ENCODE measurements around the gene PHTF2.

PHTF2 gene

DNA sequence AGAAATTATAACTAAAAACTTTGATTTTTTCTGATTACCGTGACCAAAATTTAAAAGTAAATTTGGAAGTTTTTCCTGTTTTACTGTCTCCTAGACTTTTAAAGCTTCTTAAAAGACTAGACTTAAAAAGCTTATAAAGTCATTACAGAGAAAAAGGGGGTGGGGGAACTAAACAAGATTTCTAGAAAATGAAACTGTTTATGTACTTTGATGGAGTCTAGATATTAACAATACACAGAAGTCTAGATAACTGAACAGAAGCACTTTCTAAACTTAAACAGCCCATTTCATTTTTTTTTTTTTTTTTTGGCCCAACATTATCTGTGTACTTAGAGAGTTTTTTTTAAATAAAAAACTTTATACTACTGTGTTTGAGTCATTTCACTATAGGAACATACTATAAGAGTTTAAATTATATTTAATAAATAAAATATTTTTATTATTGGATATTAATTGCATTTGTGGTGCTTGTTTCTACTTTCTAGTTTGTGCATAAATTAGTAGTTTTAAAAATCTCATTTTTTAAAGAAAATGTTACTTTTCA is 98.5 kb downstream of the PHTF2 start:
- no CpG with 5 or more reads among the region's 1 CpG for WGBS, 2 experiments (ENCODE audit: insufficient coverage in 2 of 2)

DNA sequence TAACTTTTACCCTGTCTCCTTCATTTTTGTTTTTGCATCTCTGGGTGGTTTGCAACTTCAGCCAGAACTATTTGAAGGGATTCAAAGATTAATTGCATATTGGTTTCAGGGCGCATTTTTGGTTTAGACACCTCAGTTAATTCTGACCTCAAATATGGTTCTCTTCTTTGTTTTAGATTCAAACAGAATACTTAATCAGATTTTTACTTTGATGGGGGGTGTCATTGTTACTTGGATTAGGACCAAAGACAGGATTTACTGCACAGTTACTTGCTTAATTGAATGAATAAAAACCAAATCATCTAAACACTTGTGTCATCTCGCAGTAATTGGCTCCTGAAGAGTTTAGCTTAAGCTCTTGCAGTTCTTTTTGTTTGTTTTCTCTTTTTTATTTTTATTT is 100.9 kb downstream of the PHTF2 start:
- no peaks in the 10 kb centered on the region for H3K4me1 ChIP-seq (ENCODE audit: control insufficient read depth, insufficient read depth, low read length, poor library complexity, severe bottlenecking)
- H3K4me3 ChIP-seq (ENCODE audit: extremely low read depth, insufficient read depth, low read length, poor library complexity, severe bottlenecking): no peak overlapping the region
- H3K27ac ChIP-seq (ENCODE audit: low read depth, low read length, severe bottlenecking): no peak overlapping the region
- H3K36me3 ChIP-seq (ENCODE audit: control insufficient read depth, insufficient read depth, low read length): no peaks in the 10 kb centered on the region
- WGBS, 2 experiments (ENCODE audit: insufficient coverage in 2 of 2): no CpG with 5 or more reads among the region's 2 CpGs
- no peaks in the 10 kb centered on the region for H3K9me3 ChIP-seq (ENCODE audit: control insufficient read depth, low read length)

More for the DNA sequence above, 98.5 kb downstream of the PHTF2 start:
- Histone ChIP-seq H3K4me3 (ENCODE audit: extremely low read depth, insufficient read depth, low read length, poor library complexity, severe bottlenecking) (no peak overlapping the region), H3K9me3 (ENCODE audit: control insufficient read depth, low read length) (no peaks in the 10 kb centered on the region), H3K4me1 (ENCODE audit: control insufficient read depth, insufficient read depth, low read length, poor library complexity, severe bottlenecking) (no peaks in the 10 kb centered on the region), H3K27ac (ENCODE audit: low read depth, low read length, severe bottlenecking) (no peak overlapping the region), H3K36me3 (ENCODE audit: control insufficient read depth, insufficient read depth, low read length) (no peaks in the 10 kb centered on the region)

DNA sequence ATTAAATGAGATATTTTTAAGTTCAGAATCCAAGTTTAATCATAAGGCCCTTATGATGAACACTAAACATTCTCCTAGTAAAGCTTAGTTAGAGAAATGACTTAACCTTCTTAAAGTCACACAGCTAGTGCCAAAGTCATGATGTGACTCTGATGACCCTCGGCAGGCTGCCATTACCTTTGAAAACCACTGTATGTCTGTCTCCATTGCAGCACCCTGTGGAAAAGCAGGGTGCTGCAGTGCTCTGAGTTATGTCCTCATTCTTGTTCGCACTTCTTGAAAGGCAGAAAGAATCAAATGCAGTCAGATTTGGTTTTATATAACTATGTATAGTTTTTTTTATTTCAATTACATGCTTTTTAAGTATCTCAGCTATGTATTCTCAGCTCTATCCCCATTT is 105.0 kb downstream of the PHTF2 start:
- no peak overlapping the region for H3K4me3 ChIP-seq (ENCODE audit: extremely low read depth, insufficient read depth, low read length, poor library complexity, severe bottlenecking)
- WGBS, 2 experiments (ENCODE audit: insufficient coverage in 2 of 2): 82 to 92% methylated on average over 1 of the region's 2 CpGs
- H3K27ac ChIP-seq (ENCODE audit: low read depth, low read length, severe bottlenecking): no peak overlapping the region
- no peaks in the 10 kb centered on the region for H3K9me3 ChIP-seq (ENCODE audit: control insufficient read depth, low read length)
- no peaks in the 10 kb centered on the region for H3K4me1 ChIP-seq (ENCODE audit: control insufficient read depth, insufficient read depth, low read length, poor library complexity, severe bottlenecking)
- peaks cover 4% of the 10 kb centered on the region for H3K36me3 ChIP-seq (ENCODE audit: control insufficient read depth, insufficient read depth, low read length)

DNA sequence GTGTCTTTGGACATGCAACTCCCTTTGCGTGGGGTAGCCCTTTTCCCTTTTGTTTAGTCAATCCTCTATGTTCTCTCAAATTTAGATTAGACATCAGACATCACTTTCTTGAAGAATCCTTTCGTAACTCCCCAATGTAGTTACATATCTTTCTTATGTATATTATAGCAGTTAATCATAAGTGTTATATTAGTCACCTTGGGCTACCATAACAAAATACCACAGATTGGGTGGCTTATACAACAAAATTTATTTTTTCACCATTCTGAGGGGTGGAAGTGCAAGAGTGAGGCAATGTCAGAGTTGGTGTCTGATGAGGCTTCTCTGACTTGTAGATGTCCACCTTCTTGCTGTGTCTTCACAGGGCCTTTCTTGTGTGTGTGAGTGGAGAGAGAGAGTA is 105.7 kb downstream of the PHTF2 start:
- Histone ChIP-seq H3K36me3 (ENCODE audit: control insufficient read depth, insufficient read depth, low read length) (peaks cover 4% of the 10 kb centered on the region), H3K4me3 (ENCODE audit: extremely low read depth, insufficient read depth, low read length, poor library complexity, severe bottlenecking) (no peak overlapping the region), H3K4me1 (ENCODE audit: control insufficient read depth, insufficient read depth, low read length, poor library complexity, severe bottlenecking) (no peaks in the 10 kb centered on the region), H3K27ac (ENCODE audit: low read depth, low read length, severe bottlenecking) (no peak overlapping the region), H3K9me3 (ENCODE audit: control insufficient read depth, low read length) (no peaks in the 10 kb centered on the region)
- 100% methylated on average over 1 of the region's 2 CpGs; no CpG with 5 or more reads in 1 of the 2 experiments for WGBS, 2 experiments (ENCODE audit: insufficient coverage in 2 of 2)

DNA sequence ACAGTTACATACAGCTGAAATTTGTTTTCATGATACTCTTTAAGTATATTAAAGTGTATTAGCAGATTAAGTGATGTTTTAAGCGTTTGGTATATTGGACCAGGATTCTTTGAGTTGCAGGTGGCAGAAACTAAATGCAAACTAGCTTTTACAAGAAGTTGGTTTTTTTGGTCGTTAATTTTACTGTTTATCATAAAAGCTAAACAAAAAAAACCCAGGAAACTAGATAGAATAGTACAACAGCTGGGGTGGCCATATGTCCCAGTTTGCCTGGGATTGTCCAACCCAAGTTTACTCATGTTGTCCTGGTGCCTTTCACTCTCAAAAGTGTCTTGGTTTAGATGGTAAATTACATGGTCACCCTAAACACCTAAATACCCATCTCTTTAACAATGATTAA is 108.7 kb downstream of the PHTF2 start:
- H3K9me3 ChIP-seq (ENCODE audit: control insufficient read depth, low read length): no peaks in the 10 kb centered on the region
- peaks cover 4% of the 10 kb centered on the region for H3K36me3 ChIP-seq (ENCODE audit: control insufficient read depth, insufficient read depth, low read length)
- no peak overlapping the region for H3K27ac ChIP-seq (ENCODE audit: low read depth, low read length, severe bottlenecking)
- WGBS, 2 experiments (ENCODE audit: insufficient coverage in 2 of 2): no CpG with 5 or more reads among the region's 2 CpGs
- no peak overlapping the region for H3K4me3 ChIP-seq (ENCODE audit: extremely low read depth, insufficient read depth, low read length, poor library complexity, severe bottlenecking)
- no peaks in the 10 kb centered on the region for H3K4me1 ChIP-seq (ENCODE audit: control insufficient read depth, insufficient read depth, low read length, poor library complexity, severe bottlenecking)

DNA sequence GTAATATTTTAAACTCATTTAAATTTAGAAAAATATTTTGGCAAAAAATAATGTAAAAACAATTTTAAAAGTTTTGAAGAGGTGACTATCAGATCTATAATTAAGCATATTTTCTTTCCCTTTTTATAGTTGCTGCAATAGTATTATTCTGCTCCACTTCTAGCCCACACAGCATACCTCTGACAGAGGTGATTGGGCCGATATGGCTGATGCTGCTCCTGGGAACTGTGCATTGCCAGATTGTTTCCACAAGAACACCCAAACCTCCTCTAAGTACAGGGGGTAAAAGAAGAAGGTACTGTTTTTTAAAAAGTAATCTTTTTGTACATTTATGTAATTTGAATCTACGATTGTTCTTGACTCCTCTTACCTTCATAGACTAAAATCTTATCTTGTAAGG is 110.1 kb downstream of the PHTF2 start:
- Histone ChIP-seq H3K9me3 (ENCODE audit: control insufficient read depth, low read length) (no peaks in the 10 kb centered on the region), H3K4me1 (ENCODE audit: control insufficient read depth, insufficient read depth, low read length, poor library complexity, severe bottlenecking) (peaks cover 4% of the 10 kb centered on the region), H3K27ac (ENCODE audit: low read depth, low read length, severe bottlenecking) (no peak overlapping the region), H3K4me3 (ENCODE audit: extremely low read depth, insufficient read depth, low read length, poor library complexity, severe bottlenecking) (no peak overlapping the region), H3K36me3 (ENCODE audit: control insufficient read depth, insufficient read depth, low read length) (peaks cover 4% of the 10 kb centered on the region)
- WGBS, 2 experiments (ENCODE audit: insufficient coverage in 2 of 2): no CpG with 5 or more reads among the region's 2 CpGs

DNA sequence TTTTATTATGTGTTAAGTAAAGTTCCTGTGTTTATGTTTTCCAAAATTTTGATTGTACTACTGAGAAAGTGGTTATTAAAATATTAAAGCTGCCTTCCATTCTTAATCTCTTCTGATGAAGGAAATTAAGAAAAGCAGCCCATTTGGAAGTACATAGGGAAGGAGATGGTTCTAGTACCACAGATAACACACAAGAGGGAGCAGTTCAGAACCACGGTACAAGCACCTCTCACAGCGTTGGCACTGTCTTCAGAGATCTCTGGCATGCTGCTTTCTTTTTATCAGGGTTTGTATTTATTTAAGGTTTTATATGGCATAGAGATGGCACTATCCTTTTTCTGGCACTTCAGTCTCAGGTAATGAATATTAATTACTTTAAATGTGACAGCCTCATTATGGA is 111.6 kb downstream of the PHTF2 start:
- no CpG with 5 or more reads among the region's 2 CpGs for WGBS, 2 experiments (ENCODE audit: insufficient coverage in 2 of 2)
- no peaks in the 10 kb centered on the region for H3K9me3 ChIP-seq (ENCODE audit: control insufficient read depth, low read length)
- no peak overlapping the region for H3K4me3 ChIP-seq (ENCODE audit: extremely low read depth, insufficient read depth, low read length, poor library complexity, severe bottlenecking)
- H3K36me3 ChIP-seq (ENCODE audit: control insufficient read depth, insufficient read depth, low read length): peaks cover 4% of the 10 kb centered on the region
- H3K4me1 ChIP-seq (ENCODE audit: control insufficient read depth, insufficient read depth, low read length, poor library complexity, severe bottlenecking): peaks cover 4% of the 10 kb centered on the region
- no peak overlapping the region for H3K27ac ChIP-seq (ENCODE audit: low read depth, low read length, severe bottlenecking)

DNA sequence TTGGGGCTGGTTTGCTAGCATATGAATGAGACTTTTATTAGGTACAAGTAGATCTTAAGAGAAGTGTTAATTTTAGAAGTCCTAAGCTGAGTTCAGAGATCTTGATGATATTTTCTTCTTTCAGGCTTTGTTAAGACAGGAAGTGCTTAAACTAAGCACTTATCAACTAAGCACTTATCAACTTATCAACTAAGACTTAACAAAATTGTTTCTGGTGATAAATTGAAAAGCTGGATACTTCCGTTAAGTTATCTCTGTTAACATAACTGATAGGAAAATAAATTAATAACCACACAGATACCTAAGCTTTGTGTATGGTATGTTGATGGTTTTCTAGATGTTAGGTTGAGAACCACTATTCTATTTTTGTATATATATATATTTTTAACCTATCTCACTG is 113.7 kb downstream of the PHTF2 start:
- peaks cover 4% of the 10 kb centered on the region for H3K4me1 ChIP-seq (ENCODE audit: control insufficient read depth, insufficient read depth, low read length, poor library complexity, severe bottlenecking)
- WGBS, 2 experiments (ENCODE audit: insufficient coverage in 2 of 2): no CpG with 5 or more reads among the region's 1 CpG
- no peak overlapping the region for H3K27ac ChIP-seq (ENCODE audit: low read depth, low read length, severe bottlenecking)
- no peaks in the 10 kb centered on the region for H3K36me3 ChIP-seq (ENCODE audit: control insufficient read depth, insufficient read depth, low read length)
- no peaks in the 10 kb centered on the region for H3K9me3 ChIP-seq (ENCODE audit: control insufficient read depth, low read length)
- no peak overlapping the region for H3K4me3 ChIP-seq (ENCODE audit: extremely low read depth, insufficient read depth, low read length, poor library complexity, severe bottlenecking)

DNA sequence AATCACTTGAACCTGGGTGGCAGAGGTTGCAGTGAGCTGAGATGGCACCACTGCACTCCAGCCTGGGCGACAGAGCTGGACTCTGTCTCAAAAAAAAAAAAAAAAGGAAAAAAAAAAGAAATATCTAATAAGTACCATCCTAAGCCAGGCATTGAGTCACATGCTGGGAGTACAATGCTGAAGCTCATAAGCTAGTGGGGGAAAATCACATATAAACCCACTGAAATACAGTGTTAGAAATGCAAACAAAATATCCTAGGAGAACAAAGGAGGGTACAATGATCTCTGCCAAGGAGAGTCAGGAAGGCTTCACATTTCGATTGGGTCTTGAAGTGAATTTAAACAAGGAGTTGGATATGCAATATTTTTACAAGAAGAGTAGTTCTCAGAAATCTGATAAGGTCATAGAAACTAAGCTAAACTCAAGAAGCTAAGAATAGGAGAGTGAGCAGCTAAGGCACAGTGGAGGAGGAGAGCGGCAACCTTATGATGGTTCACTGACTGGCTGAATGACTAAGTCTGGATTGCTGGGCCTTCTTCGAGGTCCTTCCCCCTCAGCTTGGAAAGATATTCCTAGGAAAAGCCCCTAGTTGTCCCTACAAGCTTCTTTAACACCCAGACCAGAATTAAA is 115.5 kb downstream of the PHTF2 start:
- peaks cover 4% of the 10 kb centered on the region for H3K4me1 ChIP-seq (ENCODE audit: control insufficient read depth, insufficient read depth, low read length, poor library complexity, severe bottlenecking)
- H3K4me3 ChIP-seq (ENCODE audit: extremely low read depth, insufficient read depth, low read length, poor library complexity, severe bottlenecking): no peak overlapping the region
- H3K27ac ChIP-seq (ENCODE audit: low read depth, low read length, severe bottlenecking): peak overlapping the region; percentile 24
- H3K9me3 ChIP-seq (ENCODE audit: control insufficient read depth, low read length): no peaks in the 10 kb centered on the region
- 85 to 94% methylated on average over 2 of the region's 4 CpGs for whole genome bisulfite sequencing, 2 experiments (ENCODE audit: insufficient coverage in 2 of 2)
- no peaks in the 10 kb centered on the region for H3K36me3 ChIP-seq (ENCODE audit: control insufficient read depth, insufficient read depth, low read length)

DNA sequence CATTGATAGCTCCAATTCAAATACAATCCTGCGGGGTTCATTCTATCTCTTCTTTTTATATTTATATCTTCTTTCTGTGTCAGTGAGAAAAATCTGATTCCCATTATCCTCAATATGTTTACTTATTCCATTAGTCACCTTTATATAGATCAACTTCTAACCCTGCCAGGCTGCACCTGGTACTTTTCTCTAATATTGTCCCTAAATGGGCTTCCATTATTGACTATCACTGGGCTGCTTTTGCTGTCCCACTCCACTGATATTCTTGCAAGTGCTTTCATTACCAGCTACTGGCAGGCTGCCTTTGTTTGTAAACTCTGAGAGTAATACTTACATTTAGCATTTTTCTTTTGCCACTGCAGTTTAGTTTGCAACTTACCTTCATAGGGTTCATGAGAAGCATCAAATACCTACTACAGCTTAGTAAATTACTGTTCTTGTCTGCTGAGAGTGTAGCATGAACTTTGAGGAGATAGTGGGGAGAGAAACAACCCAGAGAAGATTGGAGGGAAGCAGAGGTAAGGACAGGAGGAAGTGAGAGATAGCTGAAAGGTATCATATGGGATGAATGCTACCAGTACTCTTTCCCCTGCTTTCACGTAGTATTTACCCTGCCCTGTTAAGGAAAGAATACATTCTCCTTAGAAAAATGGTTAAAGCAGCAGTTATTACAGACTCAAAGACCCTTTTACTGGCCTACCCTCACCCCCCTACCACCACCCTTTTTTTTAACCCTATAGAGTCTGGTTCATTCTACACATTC is 119.1 kb downstream of the PHTF2 start:
- no peaks in the 10 kb centered on the region for H3K9me3 ChIP-seq (ENCODE audit: control insufficient read depth, low read length)
- H3K36me3 ChIP-seq (ENCODE audit: control insufficient read depth, insufficient read depth, low read length): no peaks in the 10 kb centered on the region
- WGBS, 2 experiments (ENCODE audit: insufficient coverage in 2 of 2): 78 to 100% methylated on average over 1 of the region's 2 CpGs
- no peak overlapping the region for H3K27ac ChIP-seq (ENCODE audit: low read depth, low read length, severe bottlenecking)
- H3K4me3 ChIP-seq (ENCODE audit: extremely low read depth, insufficient read depth, low read length, poor library complexity, severe bottlenecking): no peak overlapping the region
- peaks cover under 1% of the 10 kb centered on the region for H3K4me1 ChIP-seq (ENCODE audit: control insufficient read depth, insufficient read depth, low read length, poor library complexity, severe bottlenecking)

DNA sequence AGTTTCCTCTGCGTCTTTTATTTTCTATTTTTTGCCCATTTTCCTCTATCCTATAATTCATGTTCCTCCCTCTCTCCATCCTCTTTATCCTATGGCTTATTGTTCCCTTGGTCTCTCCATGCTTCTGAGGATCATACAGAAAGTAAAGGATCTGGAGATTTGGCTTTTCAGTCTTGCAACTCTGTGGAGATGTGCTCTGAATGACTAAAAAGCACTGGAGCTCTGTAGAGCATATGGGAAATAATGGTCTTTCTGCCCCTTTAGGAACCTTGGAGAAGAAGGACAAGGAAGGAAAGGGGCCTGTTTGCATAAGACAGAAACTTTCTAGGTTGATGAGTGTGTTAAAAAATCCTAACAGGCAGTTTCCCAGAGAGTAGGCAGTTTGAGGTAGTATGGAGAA is 120.1 kb downstream of the PHTF2 start:
- H3K4me3 ChIP-seq (ENCODE audit: extremely low read depth, insufficient read depth, low read length, poor library complexity, severe bottlenecking): no peak overlapping the region
- WGBS, 2 experiments (ENCODE audit: insufficient coverage in 2 of 2): 100% methylated on average over 1 of the region's 1 CpG; no CpG with 5 or more reads in 1 of the 2 experiments
- H3K4me1 ChIP-seq (ENCODE audit: control insufficient read depth, insufficient read depth, low read length, poor library complexity, severe bottlenecking): no peaks in the 10 kb centered on the region
- no peaks in the 10 kb centered on the region for H3K9me3 ChIP-seq (ENCODE audit: control insufficient read depth, low read length)
- H3K36me3 ChIP-seq (ENCODE audit: control insufficient read depth, insufficient read depth, low read length): no peaks in the 10 kb centered on the region
- no peak overlapping the region for H3K27ac ChIP-seq (ENCODE audit: low read depth, low read length, severe bottlenecking)
